C4-2B (cell line): ENCODE measurements around the gene HERC2.
"Not testable (repeated sequence)": the region's sequence is repeated elsewhere in the genome, so short reads cannot be mapped to it uniquely, and the experiment has no call there.

Experiments used
- H3K27ac ChIP-seq: fragments of 450-650 bp; 2 replicates; pipeline ENCODE4 v1.5.1; 2017
- CTCF ChIP-seq: fragments of 450-650 bp; conservative IDR thresholded peaks from 2 replicates; pipeline ENCODE4 v1.5.1; 2017; ENCODE audit warnings: mild to moderate bottlenecking
- ZFX ChIP-seq: fragments of 450-650 bp; IDR thresholded peaks from 2 replicates; pipeline ENCODE4 v1.6.1; 2017

Gene HERC2

GRCh38 chr15:28252831-28253230 is 69.1 kb downstream of the HERC2 start:
- H3K27ac ChIP-seq, result no peak overlapping the region
- no peak for TF ChIP-seq ZFX
- TF ChIP-seq CTCF, result no peak

- TF ChIP-seq CTCF (no peak), ZFX (no peak)
- H3K27ac ChIP-seq, result no peak overlapping the region
These were observed 75.4 kb downstream of the HERC2 start for GRCh38 chr15:28246605-28247004.

- TF ChIP-seq ZFX (no peak), CTCF (no peak)
- H3K27ac ChIP-seq, result no peak overlapping the region
These were observed 78.1 kb downstream of the HERC2 start for GRCh38 chr15:28243901-28244300.

GRCh38 chr15:28243399-28243798 is 78.6 kb downstream of the HERC2 start:
- TF ChIP-seq CTCF (no peak), ZFX (no peak)
- no peak overlapping the region for H3K27ac ChIP-seq

- H3K27ac ChIP-seq, result not testable (repeated sequence)
These were observed 83.7 kb downstream of the HERC2 start for GRCh38 chr15:28238296-28238695.

- H3K27ac ChIP-seq, result not testable (repeated sequence)
These were observed 90.2 kb downstream of the HERC2 start for GRCh38 chr15:28231743-28232142.

GRCh38 chr15:28231336-28231735 is 90.6 kb downstream of the HERC2 start:
- H3K27ac ChIP-seq, result not testable (repeated sequence)

- H3K27ac ChIP-seq, result not testable (repeated sequence)
These were observed 92.9 kb downstream of the HERC2 start for GRCh38 chr15:28228990-28229640.

- no peak for TF ChIP-seq CTCF
- TF ChIP-seq ZFX, result no peak
- no peak overlapping the region for H3K27ac ChIP-seq
These were observed 93.9 kb downstream of the HERC2 start for GRCh38 chr15:28228096-28228495.

- not testable (repeated sequence) for H3K27ac ChIP-seq
- peak; percentile 50 for TF ChIP-seq CTCF
These were observed 94.7 kb downstream of the HERC2 start for GRCh38 chr15:28227303-28227702.

GRCh38 chr15:28222612-28223011 is 99.4 kb downstream of the HERC2 start:
- peak overlapping the region; percentile 5; the same call in 1 of the 2 replicates for H3K27ac ChIP-seq

GRCh38 chr15:28221696-28222095 is 100.3 kb downstream of the HERC2 start:
- not testable (repeated sequence) for H3K27ac ChIP-seq
